ENCODE measurements around the gene PLXNB1.

PLXNB1 gene

GRCh38 chr3:48356419-48356818, 73.5 kb downstream of the PLXNB1 start:
- DNase-seq: no peak

GRCh38 chr3:48353987-48354386, 75.9 kb downstream of the PLXNB1 start:
- DNase-seq: no peak
